Stimulated activated CD8-positive, alpha-beta memory T cell treated with anti-CD3 and anti-CD28 coated beads, Interleukin-15, amount 100 ng/mL, for 24 hours (primary cell): Measurements from ENCODE around the gene LMO1.

Experiments used
- DNase-seq: peaks from one replicate; pipeline ENCODE4 v3.0.0-alpha.2; 2020; ENCODE audit warnings: low read depth

Gene LMO1

DNA sequence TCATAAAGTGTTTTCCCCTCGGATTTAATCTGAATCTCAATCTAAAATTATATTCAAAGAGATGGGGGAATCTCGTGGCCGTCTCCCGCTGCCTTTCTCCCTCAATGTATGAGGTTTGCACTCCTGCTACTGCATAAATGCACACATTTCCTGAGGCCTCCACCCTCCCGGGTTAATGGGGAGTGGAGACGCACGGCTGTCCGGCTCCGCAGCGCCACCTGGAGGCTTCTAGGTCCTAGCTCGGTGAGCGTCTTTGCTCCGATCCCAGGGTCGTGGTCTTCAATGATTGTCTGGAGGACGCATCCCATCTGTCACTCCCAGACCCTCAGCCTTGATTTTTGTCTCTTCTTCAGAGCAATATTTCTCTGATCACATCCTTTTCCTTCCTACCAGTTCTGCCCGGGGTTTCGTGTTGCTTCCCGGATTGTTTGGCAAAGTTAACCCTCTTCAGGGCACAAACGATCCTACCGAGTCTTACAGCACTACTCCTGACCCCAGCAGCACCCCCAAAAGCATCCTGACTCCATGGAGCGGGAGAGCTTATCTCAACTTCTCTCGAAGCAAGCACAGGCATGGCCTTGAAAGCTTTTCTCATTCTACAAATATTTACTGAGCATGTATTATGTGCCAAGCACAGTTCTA lies at the start of gene LMO1:
TSS of gene LMO1 (minus strand) at position 110 of the 642 bp plus-strand sequence. CDS start 516 bp downstream, outside the sequence.
- DNase-seq, result peak; percentile 51

DNA sequence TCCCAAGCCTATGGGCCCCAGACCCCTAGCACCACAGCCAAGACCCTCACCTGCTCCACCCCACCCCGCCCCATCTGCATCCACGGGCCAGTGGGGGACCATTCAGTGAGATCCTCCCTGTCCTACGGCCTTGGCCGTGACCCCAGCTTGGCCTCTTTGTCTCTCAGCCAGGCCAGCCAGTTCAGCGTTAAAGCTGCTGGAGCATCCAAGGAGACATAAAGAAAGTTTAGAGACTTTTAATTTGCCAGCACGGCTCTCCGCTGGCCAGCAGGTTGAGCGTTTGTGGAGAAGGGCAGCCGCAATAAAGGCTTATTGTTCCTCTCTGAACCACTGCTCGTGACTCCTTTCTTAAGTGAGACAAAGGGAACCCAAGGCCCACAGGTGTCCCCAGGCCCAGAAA lies 49.3 kb upstream of the LMO1 start:
- no peak for DNase-seq

DNA sequence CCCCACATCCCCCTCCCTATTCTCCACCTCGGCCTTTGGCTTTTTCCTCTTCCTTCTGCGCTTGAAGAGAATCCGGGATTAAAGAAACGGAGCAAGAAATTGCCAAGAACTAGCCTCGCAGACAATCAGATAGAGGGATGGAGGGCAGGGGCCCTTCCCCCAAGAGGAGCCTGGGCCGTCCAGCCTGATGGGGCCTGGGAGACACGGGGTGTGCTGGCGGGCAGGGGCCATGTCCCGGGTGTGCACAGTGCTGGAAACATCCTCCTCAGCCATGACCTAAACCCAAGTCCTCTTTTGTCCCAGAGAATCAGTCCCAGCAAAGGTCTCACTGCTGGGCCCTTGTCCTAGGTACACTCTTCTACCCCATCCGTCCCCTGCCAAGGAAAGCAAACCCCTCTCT lies 47.7 kb upstream of the LMO1 start:
- DNase-seq, result no peak

DNA sequence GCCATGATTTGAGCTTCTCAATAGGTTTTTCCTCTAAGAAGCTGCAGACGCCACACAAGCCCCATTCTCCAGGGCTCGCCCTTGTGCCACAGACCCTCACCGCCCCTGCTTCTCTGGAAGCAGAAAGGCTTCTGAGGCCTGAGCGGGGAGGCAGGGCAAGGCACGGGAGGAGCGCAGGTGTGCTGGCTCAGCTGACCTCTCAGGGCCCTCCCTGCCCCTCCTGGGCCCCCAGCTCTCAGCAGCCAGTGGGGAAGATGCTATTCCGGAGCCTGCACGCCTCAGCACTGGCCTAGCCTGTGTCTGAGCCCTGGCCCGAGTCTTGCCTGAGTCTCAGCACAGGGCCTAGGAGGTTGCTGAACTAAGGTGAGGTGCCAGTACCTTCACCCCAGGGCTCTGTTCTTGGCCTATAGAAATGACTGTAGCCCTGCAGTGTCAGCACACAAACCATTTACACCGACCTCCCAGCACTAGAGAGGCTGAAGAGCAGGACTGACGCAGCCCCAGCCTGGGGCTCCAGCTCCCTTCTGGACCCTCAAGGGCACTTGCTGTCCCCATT lies 47.1 kb upstream of the LMO1 start:
- DNase-seq, result no peak

DNA sequence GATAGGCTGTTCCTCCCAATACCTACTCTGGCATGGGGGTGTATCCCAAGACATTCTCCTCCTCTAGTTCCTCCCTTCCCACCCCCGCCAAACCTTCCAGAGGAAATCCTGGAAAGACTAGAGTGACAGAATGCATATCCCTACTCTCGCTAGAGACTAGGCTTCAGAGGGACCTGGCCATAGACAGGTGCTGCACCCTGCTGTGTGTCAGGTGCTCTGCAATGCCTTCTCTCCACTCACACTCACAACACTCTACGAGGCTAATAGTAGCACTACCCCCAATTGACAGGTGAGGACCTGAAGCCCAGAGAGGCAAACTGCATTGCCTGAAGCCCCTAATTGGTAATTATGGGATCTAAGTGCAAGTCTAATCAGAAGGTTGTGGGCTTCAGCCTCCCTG lies 46.2 kb upstream of the LMO1 start:
- DNase-seq, result no peak

DNA sequence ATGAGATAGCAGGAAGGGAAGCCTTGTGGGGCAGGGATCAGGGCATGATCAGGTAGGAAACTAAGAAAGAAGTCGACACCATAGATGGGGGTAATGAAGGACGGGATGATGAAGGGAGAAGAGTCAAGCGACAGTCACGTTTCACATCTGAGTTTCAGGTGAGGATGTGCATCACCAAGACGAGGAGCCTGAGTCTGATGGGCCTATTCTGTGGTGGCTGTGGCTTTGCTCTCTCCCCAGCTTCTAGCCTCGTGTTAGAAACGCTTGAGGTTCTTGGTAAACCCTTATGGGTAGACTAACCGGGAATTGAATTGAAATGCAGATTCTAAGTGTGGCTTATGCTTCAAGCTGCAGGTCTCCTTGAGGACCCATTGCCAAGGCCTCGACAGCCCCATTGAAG lies 45.6 kb upstream of the LMO1 start:
- DNase-seq, result no peak

DNA sequence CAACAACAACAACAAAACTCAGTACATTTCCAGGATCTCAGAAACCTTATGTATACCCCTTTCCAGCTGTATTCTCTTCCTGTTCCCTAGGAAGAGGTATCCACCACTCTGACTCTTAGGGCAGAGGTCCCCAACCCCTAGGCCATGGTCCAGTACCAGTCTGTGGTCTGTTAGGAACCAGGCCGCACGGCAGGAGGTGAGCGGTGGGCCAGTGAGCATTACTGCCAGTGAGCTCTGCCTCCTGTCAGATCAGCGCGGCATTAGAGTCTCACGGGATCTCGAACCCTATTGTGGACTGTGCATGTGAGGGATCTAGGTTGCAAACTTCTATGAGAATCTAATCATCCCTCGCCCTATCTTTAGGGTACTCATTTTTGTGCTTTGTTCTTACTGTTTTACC lies 43.9 kb upstream of the LMO1 start:
- DNase-seq, result no peak

DNA sequence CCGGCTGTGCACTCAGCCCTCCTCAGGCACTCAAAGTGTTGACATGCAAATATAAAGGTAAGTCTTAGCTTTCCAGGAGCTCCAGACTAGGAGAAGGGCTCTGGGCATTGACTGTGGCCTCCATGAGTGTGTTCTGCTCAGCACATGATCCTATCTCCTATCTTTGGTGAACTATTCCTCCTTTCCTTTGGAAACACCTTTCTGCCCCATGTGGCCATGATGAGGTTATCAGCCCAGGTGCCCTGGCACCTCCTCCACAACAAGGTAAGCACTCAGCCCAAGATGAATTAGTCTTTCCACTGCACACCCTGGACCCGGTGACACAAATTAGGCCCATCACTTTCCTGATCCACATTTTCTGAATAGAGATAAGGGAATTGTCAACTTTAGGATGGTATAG lies 37.9 kb upstream of the LMO1 start:
- no peak for DNase-seq

DNA sequence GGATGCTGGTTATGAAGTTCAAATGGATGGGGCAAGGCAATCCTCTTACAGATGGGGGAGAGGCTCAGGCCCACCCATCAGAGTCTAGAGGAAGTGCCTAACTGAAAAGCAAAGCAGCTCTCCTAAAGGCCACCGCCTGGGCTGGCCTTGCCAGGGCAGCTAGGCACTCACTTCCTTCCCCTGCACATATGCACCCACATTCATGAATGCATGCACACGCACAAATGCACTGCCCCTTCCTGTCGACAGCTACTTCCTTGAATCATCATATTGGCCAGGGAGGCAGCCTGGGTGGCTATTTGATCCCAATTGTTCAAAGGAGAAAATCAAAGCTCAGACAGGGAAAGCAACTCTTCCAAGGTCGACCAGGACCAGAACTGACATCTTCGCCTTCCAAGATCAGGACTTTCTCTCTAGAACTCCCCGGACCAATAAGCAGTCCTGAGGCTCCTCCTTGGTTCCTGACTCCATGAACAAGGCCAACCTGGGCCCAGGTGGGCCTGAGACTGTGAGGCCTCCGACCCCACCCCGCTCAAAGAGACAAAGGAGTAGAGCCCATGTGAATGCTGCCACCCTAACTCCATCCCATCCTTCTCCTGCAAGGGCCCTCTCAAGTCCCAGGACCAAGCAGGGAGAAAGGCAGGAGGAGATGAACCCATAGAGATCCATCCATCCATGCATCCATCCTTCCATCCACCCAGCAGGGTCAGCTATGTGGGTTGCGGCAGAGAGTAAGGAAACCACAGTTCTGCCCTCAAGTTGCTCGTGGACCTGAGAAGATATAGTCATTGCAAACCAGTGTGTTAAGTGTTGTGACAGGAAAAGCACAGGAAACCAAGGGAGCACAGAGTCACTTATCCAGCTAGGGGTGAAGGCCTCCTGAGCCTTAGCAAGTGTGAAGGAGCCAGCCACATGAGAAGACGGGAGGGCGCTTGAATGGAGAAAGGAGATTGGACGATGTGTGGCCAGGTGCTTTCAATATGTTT lies 35.4 kb upstream of the LMO1 start:
- no peak for DNase-seq

DNA sequence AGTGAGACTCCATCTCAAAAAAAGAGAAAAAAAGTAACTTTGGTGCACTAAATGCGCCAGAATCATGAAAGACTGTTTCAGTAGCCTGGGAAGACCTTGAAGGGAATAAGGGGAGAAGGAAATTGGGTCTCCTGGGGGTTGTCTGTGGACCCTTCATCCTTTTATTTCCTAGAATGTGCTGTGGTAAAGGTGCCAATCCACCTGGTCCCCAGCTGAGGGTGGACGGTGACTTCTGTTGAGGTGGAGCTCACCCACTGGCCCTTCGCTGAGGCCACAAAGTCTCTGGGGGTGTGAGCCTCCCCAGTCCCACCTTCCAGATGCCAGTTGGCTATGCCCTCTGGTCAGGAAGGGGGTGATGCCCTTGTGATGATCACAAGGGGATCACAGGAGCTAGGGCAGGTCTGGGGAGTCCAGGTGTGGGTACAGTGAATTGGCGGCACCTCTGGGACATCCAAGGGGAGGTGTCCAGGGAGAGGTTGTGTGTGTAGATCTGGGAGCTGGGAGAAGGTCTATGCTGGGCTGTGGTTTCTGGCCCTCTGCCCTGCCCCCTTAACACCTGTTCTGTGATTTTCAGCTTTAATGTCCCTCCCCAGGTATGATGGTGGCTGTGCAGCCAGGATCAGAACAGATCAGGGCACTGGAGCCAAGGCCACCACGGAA lies 34.2 kb upstream of the LMO1 start:
- no peak for DNase-seq

DNA sequence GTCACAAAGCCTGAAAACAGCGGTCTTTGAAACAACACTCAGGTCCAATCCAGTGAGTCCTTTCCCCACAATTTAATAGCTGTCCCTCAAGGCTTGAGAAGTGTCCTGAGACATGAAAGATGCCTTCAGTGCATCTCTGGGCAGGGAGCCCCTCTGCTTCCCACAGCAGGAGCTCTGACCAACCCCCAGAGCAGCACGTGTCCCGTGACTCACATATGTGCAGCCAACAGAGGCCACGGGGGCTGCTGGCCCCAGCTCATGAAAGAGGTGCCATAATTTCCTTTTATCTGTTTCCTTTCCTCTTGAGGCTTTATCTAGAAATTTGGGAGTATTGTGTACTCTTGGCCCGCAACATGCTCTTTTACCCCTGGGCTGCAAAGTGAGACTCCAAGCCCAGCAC lies 33.2 kb upstream of the LMO1 start:
- DNase-seq, result no peak

DNA sequence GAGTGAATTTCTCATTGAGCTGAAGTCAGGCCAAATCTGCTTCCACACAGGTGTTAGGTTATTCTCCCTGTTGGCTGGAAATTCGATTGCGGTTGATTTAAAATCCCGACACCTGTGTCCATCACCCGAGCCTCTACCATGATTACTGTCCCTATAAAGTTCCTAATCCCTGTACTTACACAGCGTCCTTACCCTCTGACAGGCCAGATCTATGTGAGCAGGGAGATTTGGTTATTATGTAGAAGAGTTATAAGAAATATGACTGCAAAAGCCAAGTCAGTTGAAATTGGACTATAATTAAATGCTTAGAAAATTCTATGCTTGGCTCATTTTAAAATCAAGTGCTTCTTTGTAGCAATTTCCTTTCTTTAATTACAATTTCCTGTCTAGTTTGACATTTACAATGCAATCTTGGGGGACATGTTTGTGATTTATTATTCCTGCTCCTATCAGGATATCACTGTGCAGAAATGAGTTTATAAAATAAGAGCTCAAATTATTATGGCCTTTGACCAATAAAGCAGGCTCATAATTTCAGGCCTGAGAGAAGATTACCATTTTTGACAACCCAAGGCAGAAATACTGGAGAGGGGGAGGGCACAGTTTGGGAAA lies 32.5 kb upstream of the LMO1 start:
- no peak for DNase-seq

DNA sequence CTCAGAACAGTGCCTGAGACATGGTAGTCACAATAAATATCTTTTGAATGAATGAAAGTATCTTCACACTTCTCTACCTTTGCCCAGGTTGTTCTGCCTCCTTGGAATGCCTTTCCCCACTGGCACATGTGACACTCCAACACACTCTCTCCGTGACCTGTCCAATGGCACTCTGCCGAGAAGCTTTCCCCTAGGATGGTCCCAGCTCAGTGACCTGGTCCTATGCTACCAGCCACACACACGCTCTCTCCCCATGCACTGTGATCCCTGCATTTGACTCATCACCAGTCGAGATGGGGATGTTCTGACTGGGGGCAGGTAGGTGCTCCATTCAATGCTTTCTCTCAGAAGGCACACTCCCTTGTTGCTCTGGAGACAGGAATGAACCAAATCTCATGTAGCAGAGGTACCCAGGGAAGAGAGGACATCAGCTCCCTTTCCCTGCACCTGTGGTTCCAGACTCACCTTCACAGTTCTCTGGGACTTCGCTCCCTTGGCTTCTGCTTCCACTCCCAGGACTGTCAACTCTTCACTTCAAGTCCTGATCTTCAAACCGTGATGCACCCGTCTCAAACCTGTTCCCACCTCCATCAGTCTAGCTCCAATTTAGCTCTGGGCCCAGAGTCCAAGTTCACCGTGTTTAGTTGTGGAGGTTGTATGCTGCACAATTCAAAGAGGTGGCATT lies 30.7 kb upstream of the LMO1 start:
- DNase-seq, result no peak

DNA sequence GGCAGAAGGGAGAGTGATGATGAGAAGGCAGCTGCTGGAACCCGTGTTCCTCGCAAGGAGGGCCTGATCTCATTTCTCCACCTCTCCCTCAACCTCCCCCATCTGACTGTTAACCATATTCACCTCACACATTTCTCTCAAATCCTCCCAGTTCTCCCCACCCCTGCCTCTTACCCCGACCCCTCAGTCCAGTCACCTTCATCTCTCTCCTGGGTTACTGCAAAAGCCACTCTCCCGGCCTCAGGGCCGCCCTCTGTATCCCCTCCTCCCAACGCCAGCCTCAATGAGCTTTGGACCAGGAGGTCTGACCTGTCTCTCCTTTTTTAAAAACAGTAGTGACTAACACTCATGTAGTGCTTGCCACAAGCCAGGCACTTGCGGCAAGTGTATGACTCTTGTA lies 29.5 kb upstream of the LMO1 start:
- DNase-seq, result no peak

DNA sequence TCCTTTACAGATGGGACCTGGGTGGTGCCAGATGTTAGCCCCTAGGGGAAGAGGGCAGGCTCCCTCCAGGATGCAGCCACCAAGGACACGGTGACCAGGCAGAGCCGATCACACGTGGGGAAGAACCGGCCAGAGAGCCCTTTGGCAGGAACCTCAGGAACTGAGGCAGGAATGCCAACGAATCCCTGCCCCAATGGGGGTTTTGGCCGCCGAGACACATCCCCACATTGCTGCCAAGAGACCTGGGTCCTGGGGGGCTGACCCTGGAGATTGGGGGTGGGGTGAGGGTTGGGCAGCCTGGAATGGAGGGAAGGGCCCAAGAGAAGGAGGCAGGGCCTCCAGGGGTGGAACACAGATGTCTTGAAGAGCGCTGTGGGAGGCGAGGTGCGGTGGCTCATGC lies 28.7 kb upstream of the LMO1 start:
- DNase-seq, result no peak

DNA sequence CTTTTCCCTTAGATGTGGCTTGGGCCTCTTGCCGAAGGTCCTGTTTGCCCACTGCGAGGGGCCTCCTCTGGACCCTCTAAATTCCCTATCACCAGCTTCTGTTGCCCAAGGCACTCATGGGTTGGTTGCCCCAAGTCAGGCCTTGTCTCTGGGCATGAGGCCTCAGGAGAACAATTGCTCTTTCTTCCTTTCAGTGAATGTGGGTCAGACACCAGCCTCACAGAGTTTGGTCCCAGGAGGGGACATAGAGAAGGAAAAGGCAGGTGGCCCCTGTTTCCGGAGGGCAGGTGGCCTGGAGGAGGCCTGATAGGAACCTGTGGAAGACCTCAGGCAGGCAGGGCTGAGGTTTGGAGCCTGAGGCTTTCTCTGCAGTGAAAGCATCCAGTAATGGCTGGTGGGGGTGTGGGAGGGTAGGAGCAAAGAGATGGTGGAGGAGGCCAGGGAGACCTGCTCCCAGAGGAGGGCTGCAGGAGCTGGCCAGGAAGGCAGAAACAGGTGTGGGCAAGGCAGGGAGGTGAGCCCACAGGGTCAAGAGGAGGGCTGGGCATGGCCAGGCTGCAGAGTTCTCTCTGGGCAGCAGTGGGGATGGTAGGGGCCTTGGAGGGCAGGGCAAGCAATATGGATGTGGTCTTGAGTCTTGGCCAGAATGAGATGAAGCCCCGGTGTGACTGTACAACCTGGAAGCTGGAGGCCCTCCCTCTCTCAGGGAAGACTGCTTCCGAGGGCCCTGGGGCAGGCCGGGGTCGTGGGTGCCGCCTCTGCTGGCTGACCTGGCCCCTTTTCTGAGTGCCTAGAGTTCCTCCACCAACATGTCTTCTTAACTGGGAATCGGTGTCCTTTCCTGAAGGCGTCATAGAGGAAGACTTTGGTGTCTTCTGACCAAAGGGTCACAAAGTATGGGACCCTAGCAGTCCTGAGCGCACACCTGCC lies 28.0 kb upstream of the LMO1 start:
- no peak for DNase-seq

DNA sequence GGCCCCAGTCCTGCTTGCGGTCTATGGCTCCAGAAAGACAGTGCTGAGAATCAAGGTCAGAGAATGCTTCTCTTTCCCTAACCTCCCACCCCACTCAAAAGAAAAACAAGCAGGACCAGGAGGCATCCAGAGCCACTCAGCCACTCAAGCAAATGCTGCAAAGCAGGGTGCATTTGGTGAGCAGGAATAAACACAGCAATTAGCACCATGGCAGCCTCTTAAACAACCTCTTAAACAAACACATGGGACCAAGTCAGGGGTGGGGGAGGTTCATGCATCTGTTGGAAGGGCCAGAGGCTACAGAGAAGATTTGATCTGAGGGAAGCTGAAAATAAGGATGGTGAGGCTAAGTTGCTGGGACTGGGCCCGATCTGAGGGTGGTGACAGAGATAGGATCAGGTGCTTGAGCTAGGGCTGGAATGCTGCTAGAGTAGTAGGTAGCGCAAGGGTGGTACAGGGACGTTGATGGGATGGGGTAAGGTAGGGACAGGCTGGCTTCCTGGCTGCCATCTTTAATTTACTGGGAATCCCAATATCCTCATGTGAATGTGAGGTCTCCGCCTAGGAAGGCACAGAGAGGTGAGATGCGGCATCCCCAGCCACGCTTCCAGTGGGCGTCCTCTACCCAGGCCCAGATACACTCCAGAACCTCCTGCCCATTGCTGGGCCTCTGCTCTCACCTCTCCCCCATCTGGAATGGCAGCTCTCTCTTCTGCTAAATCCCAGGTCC lies 26.6 kb upstream of the LMO1 start:
- no peak for DNase-seq

DNA sequence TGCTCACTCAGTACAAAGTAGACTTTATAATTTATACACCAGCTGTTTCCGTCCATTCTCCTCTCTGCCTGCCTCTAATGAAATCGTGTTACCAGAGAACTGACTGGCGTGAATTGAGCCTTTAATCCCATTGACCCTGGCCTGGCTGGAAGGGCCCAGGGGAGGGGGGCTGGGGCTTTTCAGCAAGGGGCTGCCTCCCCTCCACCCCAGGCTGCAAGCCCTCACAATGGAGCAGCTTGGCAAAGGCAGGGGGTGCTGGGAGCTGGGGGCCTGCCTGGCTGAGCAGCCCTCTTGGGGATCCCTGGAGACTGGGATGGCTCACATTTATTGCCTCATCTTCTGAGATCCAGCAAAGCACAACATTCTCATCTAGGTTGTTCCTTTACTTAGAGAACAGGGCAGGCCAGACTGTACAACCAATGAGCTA lies 25.8 kb upstream of the LMO1 start:
- no peak for DNase-seq

DNA sequence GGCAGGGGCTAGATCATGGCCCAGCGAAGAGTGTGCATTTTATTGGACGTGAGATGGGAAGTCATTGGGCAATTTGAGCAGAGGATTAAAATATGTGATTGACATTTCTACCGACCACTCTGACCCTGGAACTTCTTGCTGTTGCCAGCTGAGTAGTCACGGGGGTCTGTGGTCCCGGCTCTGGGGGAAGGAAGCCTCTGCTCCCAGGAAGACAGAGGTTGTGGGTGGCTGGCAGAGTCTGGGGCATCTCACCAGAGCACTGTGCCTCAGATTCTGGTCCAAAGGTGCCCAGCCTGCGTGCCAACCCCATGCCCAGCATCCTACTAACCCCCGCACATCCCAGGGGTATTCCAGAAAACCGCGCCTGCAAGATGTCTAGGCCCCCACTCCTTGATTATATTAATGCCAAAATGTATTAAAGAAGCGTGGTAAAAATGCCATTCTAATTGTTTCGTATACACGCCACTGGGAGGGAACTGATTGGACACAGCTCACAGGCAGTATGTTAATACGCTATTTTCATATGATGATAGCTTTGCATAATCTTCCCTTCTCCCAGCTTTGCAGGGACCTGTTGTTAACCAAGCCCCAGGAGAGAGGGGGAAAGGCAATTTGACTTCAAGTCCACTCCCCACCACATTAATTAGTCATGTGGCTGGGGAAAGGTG lies 25.3 kb upstream of the LMO1 start:
- DNase-seq, result no peak
